HG03135 (cell line): ENCODE measurements around the gene AQP2.

Experiments
- ATAC-seq: cut with Tn5 transposase; IDR thresholded peaks from one replicate; pipeline ENCODE4 v1.9.1; 2021; ENCODE audit warnings: mild to moderate bottlenecking, moderate library complexity; ENCODE audit not compliant: unreplicated experiment

Gene AQP2

GRCh38 chr12:49950273-49951251, at the start of gene AQP2:
Gene AQP2 (plus strand): TSS chr12:49950737. CDS start chr12:49950831, 94 bp downstream.
- no peak for ATAC-seq

- ATAC-seq = no peak
Observed at GRCh38 chr12:49901026-49901425, 49.5 kb upstream of the AQP2 start.

GRCh38 chr12:49901986-49902385, 48.6 kb upstream of the AQP2 start:
- ATAC-seq = no peak

- no peak for ATAC-seq
Observed at GRCh38 chr12:49902399-49903350, 47.9 kb upstream of the AQP2 start.

- no peak for ATAC-seq
Observed at GRCh38 chr12:49903351-49903699, 47.2 kb upstream of the AQP2 start.

GRCh38 chr12:49903700-49904423, 46.7 kb upstream of the AQP2 start, which contains the start of gene FAIM2:
Gene FAIM2 (minus strand): TSS chr12:49903900. CDS start chr12:49903792, 108 bp downstream.
- no peak for ATAC-seq

GRCh38 chr12:49904601-49905000, 45.9 kb upstream of the AQP2 start:
- ATAC-seq = no peak

- ATAC-seq = no peak
Observed at GRCh38 chr12:49905718-49906314, 44.7 kb upstream of the AQP2 start.

GRCh38 chr12:49907352-49907751, 43.2 kb upstream of the AQP2 start:
- ATAC-seq = no peak

GRCh38 chr12:49909356-49909755, 41.2 kb upstream of the AQP2 start:
- no peak for ATAC-seq

- ATAC-seq = no peak
Observed at GRCh38 chr12:49909826-49910225, 40.7 kb upstream of the AQP2 start.

- no peak for ATAC-seq
Observed at GRCh38 chr12:49910331-49911212, 40.0 kb upstream of the AQP2 start.

GRCh38 chr12:49911213-49911605, 39.3 kb upstream of the AQP2 start:
- ATAC-seq = no peak

GRCh38 chr12:49912345-49913255, 37.9 kb upstream of the AQP2 start:
- ATAC-seq = no peak

- no peak for ATAC-seq
Observed at GRCh38 chr12:49916129-49916919, 34.2 kb upstream of the AQP2 start.

- no peak for ATAC-seq
Observed at GRCh38 chr12:49917166-49917787, 33.3 kb upstream of the AQP2 start.

- no peak for ATAC-seq
Observed at GRCh38 chr12:49917788-49918173, 32.8 kb upstream of the AQP2 start.
